GM19438 (cell line): Measurements from ENCODE around the gene UQCRHL.
"Not testable (repeated sequence)": the region's sequence is repeated elsewhere in the genome, so short reads cannot be mapped to it uniquely, and the experiment has no call there.

Experiments
- ATAC-seq: cut with Tn5 transposase; IDR thresholded peaks from one replicate; pipeline ENCODE4 v1.9.1; 2021; ENCODE audit warnings: low read depth; ENCODE audit not compliant: unreplicated experiment

Gene UQCRHL

GRCh38 chr1:15835741-15836510, 28.5 kb upstream of the UQCRHL start:
- ATAC-seq: peak; percentile 37

GRCh38 chr1:15835205-15835740, 27.8 kb upstream of the UQCRHL start:
- ATAC-seq: peak; percentile 3

DNA sequence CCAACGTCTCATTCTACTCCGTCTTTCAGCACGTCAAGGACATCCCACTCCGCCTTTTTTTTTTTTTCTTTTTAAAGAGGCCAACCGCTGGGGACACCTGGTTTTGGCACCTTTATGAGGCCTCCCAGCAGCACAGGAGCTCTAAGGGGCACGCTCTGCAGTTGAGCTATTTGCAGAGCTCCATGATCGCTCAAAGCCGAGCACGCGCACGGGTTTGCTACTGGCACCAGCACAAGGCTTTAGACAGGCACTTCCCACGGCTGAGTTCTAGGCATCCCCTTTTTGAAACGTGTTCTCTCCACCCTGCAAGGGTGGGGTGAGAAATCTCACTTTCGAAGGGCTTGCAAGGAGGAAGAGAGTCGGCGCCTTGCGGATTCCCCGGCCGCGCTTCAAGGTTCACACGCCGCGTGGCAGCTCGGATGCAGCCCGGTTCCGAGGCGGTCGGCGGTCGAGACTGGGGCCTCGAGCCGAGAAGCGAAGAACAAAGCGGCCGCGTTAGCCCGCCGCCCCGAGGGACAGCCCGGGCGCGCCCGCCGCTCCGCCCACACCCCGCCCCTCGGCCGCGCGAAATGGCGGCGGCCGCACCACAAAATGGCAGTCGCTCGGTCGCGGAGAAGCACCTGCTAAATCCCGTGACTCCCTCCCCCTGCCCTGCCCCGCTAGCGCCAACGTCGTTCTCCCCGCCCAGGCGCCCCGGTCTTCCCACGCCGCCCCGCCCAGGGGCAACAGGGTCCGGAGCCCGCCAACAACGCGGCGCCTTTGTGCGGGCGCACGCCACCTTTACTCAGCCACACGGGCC, 27.2 kb upstream of the UQCRHL start:
- peak; percentile 49 for ATAC-seq

DNA sequence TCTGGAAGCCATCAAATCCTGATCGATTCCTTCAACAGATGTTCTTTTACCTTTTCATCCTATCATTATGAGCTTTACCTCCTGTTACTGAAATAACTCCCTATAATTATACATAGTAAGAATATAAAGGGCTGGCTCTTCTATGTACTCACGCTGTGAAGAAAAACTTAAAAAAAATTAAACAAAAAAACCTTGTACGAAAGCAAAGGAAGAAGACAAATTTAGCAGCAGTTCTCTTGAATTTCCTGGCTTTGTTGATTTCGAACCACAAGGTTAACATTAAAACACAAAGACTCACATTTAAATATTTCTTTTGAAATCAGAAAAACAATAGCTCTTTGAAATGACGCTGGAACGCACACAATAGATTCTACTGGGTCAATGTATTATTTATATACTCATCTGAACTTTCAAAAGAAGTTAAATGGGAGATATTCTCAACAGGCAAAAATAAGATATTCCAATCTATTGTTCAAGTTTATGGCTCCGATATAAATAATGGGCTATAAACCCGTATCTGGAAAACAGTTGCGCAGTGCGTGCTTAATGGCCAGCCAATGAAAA, 26.5 kb upstream of the UQCRHL start:
- no peak for ATAC-seq

DNA sequence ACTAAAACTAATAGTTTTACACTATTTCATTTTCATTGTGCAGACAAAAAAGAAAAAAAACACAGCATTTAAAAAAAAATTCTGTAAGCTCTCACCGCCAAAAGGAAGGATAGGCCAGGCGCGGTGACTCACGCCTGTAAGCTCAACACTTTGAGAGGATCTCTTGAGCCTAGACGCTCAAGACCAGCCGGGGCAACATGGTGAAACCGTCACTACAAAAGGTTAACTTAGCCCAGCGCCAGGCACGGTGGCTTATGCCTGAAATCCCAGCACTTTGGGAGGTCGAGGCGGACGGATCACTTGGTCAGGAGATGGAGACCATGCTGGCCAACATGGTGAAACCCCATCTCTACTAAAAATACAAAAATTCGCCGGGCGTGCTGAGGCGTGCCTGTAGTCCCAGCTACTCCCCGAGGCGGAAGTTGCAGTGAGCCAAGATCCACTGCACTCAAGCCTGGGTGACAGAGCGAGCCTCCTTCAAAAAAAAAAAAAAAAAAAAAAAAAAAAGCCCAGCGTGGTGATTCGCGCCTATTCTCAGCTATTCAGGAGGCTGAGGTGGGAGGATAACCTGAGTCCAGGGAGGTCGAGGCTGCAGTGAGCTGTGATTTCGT, 25.7 kb upstream of the UQCRHL start:
- ATAC-seq: no peak

DNA sequence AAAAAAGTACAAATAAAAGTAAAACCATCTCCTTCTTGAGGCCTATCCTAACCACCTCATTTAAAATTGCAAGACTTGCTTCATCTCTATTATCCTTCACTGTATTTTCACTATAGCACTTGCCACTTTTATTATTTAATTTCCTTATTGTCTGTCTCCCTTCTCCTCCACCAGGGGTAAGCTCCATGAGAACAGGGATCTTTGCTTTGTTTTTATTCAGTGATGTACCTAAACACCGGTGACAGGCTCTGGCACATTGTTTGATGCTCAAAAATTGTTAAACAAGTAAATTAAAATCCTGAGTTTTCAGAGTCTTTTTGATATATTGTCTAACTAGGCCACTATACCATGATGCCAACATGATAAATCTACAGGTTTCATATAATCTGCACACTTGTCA, 22.8 kb upstream of the UQCRHL start:
- ATAC-seq: no peak

DNA sequence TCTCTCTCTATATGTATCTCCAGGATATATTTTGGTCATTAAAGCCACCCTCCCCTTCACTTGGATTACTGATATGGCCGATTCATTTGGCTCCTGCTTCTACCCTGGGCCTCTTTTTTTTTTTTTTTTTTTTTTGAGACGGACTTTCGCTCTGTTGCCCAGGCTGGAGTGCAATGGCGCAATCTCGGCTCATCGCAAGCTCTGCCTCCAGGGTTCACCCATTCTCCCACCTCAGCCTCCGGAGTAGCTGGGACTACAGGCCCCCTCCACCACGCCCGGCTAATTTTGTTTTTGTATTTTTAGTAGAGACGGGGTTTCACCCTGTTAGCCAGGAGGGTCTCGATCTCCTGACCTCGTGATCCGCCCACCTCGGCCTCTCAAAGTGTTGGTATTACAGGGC, 21.5 kb upstream of the UQCRHL start:
- not testable (repeated sequence) for ATAC-seq

- ATAC-seq: not testable (repeated sequence)
Measured at GRCh38 chr1:15827567-15827966, 20.1 kb upstream of the UQCRHL start.

DNA sequence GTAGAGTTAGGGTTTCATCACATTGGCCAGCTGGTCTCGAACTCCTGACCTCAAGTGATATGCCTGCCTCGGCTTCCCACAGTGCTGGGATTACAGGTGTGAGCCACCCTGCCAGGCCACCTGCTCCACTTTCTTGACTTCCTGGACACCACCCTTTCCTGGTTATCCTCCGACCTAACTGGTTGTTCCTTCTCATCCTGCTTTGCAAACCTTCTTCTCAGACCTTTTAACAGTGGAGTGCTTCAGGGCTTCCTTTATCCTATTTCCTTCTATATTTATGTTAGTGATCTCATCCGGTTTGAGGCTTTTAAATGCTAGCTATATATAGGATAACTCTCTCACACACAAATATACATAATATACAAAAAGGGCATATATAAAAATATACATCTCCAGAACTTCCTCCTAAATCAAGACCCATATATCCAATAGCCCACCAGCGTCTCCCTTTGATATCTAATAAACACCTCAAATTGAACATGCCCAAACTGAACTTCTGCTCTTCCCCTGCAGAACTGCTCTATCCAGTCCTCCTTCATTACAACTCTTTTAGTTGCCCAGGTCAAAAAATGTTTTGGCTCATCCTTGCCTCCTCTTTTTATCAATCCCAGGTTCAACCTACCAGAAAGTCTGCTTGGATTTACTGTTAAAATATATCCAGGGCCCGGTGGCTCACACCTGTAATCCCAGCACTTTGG, 19.5 kb upstream of the UQCRHL start:
- ATAC-seq: no peak

- no peak for ATAC-seq
Measured at GRCh38 chr1:15825800-15826199, 18.4 kb upstream of the UQCRHL start.

- no peak for ATAC-seq
Measured at GRCh38 chr1:15820478-15820877, 13.0 kb upstream of the UQCRHL start.

GRCh38 chr1:15816674-15817073, 9.2 kb upstream of the UQCRHL start:
- no peak for ATAC-seq

DNA sequence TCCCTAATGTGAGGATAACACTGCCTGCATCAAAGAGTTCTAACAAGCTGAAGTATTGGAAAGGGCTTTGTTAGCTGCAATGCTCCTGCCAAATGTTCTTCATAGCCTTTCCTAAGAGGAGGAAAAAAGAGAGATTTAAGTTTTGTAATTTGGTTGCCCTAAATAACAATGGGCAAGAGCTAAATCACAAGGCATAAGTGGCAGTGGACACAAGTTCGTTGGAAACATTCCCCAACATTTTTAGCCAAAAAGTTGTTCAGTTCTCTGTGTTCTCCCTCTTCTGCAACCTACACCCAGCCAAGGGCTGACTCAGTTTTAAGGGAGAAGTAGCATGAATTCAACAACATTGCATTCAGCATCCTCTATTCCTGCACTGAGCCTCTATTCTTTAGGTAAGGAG, 2.6 kb upstream of the UQCRHL start:
- no peak for ATAC-seq

GRCh38 chr1:15808955-15809354, 1.5 kb upstream of the UQCRHL start:
- no peak for ATAC-seq

GRCh38 chr1:15807121-15807520, 328 bp downstream of the UQCRHL start:
- no peak for ATAC-seq

DNA sequence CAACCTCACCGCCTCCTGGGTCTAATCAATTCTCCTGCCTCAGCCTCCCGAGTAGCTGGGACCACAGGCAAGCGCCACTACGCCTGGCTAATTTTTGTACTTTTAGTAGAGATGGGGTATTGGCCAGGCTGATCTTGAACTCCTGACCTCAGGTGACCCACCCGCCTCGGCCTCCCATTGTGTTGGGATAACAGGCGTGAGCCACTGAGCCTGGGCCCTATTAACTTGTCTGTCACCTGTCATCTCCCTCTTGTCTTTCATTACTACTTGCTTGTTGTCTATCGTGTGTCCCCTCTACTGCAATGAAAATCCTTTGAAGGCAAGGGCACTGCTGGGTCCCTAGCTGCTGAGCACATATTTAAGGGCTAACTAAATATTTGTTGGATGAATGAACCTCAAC, 3.4 kb downstream of the UQCRHL start:
- ATAC-seq: no peak

DNA sequence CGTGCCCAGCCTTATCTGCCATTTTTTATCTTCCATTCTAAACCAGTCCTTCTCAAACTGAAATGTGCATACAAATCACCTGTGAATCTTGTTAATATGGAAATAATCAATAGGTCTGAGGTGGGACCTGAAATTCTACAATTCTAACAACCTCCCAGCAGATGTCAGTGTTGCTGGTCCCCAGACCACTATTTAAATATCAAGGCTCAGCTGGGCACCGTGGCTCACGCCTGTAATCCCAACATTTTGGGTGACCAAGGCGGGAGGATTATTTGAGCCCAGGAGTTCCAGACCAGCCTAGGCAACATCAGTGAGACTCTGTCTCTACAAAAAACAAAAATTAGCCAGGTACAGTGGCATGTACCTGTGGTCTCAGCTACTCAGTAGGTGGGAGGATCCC, 4.1 kb downstream of the UQCRHL start:
- ATAC-seq: no peak

DNA sequence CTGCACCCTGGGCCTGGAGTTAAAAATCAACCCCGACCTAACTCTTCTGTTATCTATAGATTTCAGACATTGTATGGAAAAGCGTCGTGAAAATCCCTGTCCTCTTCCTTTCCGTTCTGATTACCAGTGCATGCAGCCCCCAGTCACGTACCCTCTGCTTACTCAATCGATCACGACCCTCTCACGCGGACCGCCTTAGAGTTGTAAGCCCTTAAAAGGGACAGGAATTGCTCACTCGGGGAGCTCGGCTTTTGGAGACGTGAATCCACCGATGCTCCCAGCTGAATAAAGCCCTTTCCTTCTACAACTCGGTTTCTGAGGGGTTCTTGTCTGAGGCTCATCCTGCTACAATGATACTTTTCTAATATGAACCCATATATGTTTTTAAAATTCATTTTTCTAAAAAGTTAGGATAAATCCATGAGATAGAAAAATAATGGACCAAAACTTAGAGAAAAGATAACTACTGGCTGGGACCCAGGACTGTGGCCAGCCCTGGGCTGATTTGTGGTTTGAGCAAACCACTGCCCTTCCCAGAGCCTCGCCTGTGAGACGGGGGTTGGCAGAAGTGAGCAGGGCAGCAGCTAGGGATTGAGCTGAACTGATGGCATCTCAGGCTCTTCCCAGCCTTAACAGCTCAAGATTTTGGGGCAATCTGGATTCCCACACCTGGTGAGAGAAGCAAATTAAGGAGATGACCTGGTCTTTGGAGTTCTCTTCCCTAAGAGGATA, 5.0 kb downstream of the UQCRHL start:
- no peak for ATAC-seq

- no peak for ATAC-seq
Measured at GRCh38 chr1:15799928-15800835, 7.3 kb downstream of the UQCRHL start.
